Naive thymus-derived CD4-positive, alpha-beta T cell (primary cell): ENCODE data around the gene UCK1. TPM values are rescaled to one million over a fixed set of nuclear protein-coding genes. Genes with fewer than 3 reads are reported as not detected.

ENCODE experiments used
- ATAC-seq: fragments of 150-1000 bp; cut with Tn5 transposase; 2 replicates; pipeline ENCODE4 v1.10.0; 2021; ENCODE audit warnings: mild to moderate bottlenecking, moderate library complexity
- CTCF ChIA-PET: fragments of 350-600 bp; sonication (Branson Sonifier 250); formaldehyde crosslinking; loops from one replicate; lab custom pipeline; 2021; ENCODE audit warnings: antibody characterized with exemption; lab: Charles Lee
- POLR2A ChIA-PET: fragments of 350-600 bp; sonication (Branson Sonifier 250); formaldehyde crosslinking; loops from one replicate; lab custom pipeline; 2021; ENCODE audit warnings: antibody characterized with exemption, inconsistent platforms; lab: Charles Lee
- DNase-seq, 9 donors: peaks; one replicate each; pipeline versions ENCODE4 v3.0.0 to v3.0.0-alpha.2; 2020 to 2022; ENCODE audit warnings: mixed read lengths in 1 of 9
- H3K27ac ChIP-seq: one replicate; pipeline ENCODE4 v1.7.0; 2013; ENCODE audit warnings: mild to moderate bottlenecking, low read depth, low read length, moderate library complexity
- H3K27me3 ChIP-seq, 2 donors: one replicate each; pipeline ENCODE4 v1.7.0; 2013; ENCODE audit warnings: low read length in 2 of 2, mild to moderate bottlenecking in 2 of 2, moderate library complexity in 2 of 2; ENCODE audit not compliant: control insufficient read depth in 2 of 2, insufficient read depth in 2 of 2
- H3K36me3 ChIP-seq, 3 experiments: 1 replicate in 2 of 3; 2 replicates in 1 of 3; pipeline ENCODE4 v1.7.0; 2013; ENCODE audit warnings: low read length in 3 of 3, mild to moderate bottlenecking in 3 of 3, moderate library complexity in 1 of 3; ENCODE audit not compliant: insufficient read depth in 3 of 3, control insufficient read depth in 2 of 3
- H3K4me1 ChIP-seq, 2 donors: one replicate each; pipeline ENCODE4 v1.7.0; 2013; ENCODE audit warnings: low read length in 2 of 2, mild to moderate bottlenecking in 2 of 2, moderate library complexity in 1 of 2; ENCODE audit not compliant: control insufficient read depth in 2 of 2, insufficient read depth in 2 of 2
- H3K4me3 ChIP-seq: 2 replicates; pipeline ENCODE4 v1.7.0; 2013; ENCODE audit warnings: mild to moderate bottlenecking, low read length
- H3K9me3 ChIP-seq, 3 experiments: 1 replicate in 2 of 3; 2 replicates in 1 of 3; pipeline ENCODE4 v1.7.0; 2013; ENCODE audit warnings: low read length in 3 of 3; ENCODE audit not compliant: control insufficient read depth in 2 of 3
- H3K27ac Mint-ChIP-seq, 9 donors: one replicate each; pipeline ENCODE4 v1.8.0; 2020 to 2022; ENCODE audit warnings: mixed read lengths in 9 of 9, mild to moderate bottlenecking in 8 of 9, moderate library complexity in 5 of 9, inconsistent platforms in 2 of 9
- H3K27me3 Mint-ChIP-seq, 5 donors: one replicate each; pipeline ENCODE4 v1.8.0; 2021 to 2022; ENCODE audit warnings: mixed read lengths in 5 of 5, mild to moderate bottlenecking in 1 of 5
- H3K36me3 Mint-ChIP-seq, 5 donors: one replicate each; pipeline ENCODE4 v1.8.0; 2020 to 2022; ENCODE audit warnings: mixed read lengths in 5 of 5, mild to moderate bottlenecking in 3 of 5, inconsistent platforms in 1 of 5
- H3K4me1 Mint-ChIP-seq, 7 donors: one replicate each; pipeline ENCODE4 v1.8.0; 2020 to 2022; ENCODE audit warnings: mixed read lengths in 7 of 7, mild to moderate bottlenecking in 3 of 7, inconsistent platforms in 1 of 7
- H3K4me3 Mint-ChIP-seq, 10 donors: one replicate each; pipeline ENCODE4 v1.8.0; 2020 to 2022; ENCODE audit warnings: mild to moderate bottlenecking in 10 of 10, mixed read lengths in 10 of 10, moderate library complexity in 6 of 10, inconsistent platforms in 2 of 10
- H3K9me3 Mint-ChIP-seq, 11 donors: one replicate each; pipeline ENCODE4 v1.8.0; 2020 to 2022; ENCODE audit warnings: mixed read lengths in 11 of 11, mild to moderate bottlenecking in 4 of 11, inconsistent platforms in 1 of 11, moderate library complexity in 1 of 11
- intact Hi-C, 2 donors: fragments of 100-400 bp; cut with micrococcal nuclease; formaldehyde crosslinking; loops; one replicate each; pipeline ENCODE4 v1.15.1; 2023
- polyA plus RNA-seq, 2 donors: library from polyadenylated mRNA; unstranded; fragments of 300-500 nt; fragmentation: Illumina TruSeq; gene quantifications; one replicate each; pipeline ENCODE4 v1.2.3, GENCODE V29; 2021
- total RNA-seq, 6 experiments: library from RNA in 5 of 6; stranded (reverse) in 5 of 6; gene quantifications; 1 replicate in 5 of 6; 2 replicates in 1 of 6; pipeline ENCODE4 v1.2.3 and lab custom pipeline; 2021 to 2026

Gene UCK1
- total and polyA plus RNA-seq, 7 experiments from 2014 or later = 21.2 to 40.1 (median 29.3) TPM

- Histone ChIP-seq H3K27ac (no peak overlapping the region), H3K27me3 (no peaks in the 10 kb centered on the region), H3K36me3 (peaks cover 0 to 92% (median 31%) of the 10 kb centered on the region in 3 experiments), H3K4me1 (peaks cover 6 to 10% of the 10 kb centered on the region in 2 donors), H3K4me3 (no peak overlapping the region), H3K9me3 (no peaks in the 10 kb centered on the region)
- no peaks in the 10 kb centered on the region for H3K9me3 Mint-ChIP-seq
- no peak for ATAC-seq
- H3K27ac Mint-ChIP-seq = no peak overlapping the region
- no peak overlapping the region for H3K4me3 Mint-ChIP-seq
- peaks cover 4 to 29% (median 6%) of the 10 kb centered on the region in 5 donors for H3K36me3 Mint-ChIP-seq
- intact Hi-C loops = no loop called here
- no peak for DNase-seq
- POLR2A ChIA-PET = interaction anchor here (0.7 kb wide), 1 partner anchor 13 kb away, joined by 3 read pairs; no protein-coding TSS in a partner anchor
- H3K4me1 Mint-ChIP-seq = peaks cover 7 to 21% (median 14%) of the 10 kb centered on the region in 7 donors
- no peaks in the 10 kb centered on the region for H3K27me3 Mint-ChIP-seq
- CTCF ChIA-PET = interaction anchor here (0.6 to 0.8 kb wide), 2 partner anchors 176 to 303 kb away, joined by 3 to 4 read pairs; no protein-coding TSS in a partner anchor
These were observed 5.2 kb downstream of the UCK1 start for GRCh38 chr9:131525643-131526565.

DNA sequence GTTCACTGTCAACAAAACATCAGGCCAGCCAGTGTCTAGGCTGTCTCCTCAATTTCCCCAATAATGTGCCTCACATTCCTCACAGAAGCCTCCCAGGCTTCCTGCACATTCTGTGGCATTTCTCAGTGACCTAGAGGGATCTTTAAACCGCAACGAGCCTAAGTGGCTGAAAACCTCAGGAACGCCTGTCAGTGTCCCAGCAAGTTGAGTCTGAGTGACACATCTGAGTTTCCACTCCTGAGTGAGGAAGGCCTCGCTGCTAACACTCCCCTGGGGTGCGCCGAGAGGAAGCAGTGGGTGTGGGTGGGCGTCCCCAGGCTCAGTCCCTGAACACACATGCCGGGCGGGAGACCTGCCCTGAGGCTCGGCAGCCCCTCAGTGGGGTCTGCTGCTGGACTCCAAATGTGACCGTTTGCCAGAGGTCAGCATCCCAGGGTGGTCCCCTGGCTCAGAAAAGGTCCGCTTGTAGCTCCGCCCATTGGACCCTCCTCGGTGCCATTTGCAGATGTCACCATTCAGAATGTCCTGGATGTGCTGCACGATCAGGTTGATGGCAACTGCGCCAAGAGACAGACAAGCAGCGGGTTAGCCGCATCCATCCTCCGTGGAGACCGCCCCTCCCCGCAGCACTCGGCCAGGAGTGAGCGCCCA is 6.3 kb downstream of the UCK1 start:
- Mint-ChIP-seq H3K9me3 (no peaks in the 10 kb centered on the region), H3K4me3 (peak overlapping the region in 1 of 10 donors; percentile 48), H3K27ac (peak overlapping the region in 2 of 9 donors; percentile 48 to 67), H3K27me3 (no peaks in the 10 kb centered on the region), H3K36me3 (peaks cover 4 to 36% (median 6%) of the 10 kb centered on the region in 5 donors), H3K4me1 (peaks cover 4 to 14% (median 12%) of the 10 kb centered on the region in 7 donors)
- Histone ChIP-seq H3K27ac (no peak overlapping the region), H3K4me1 (peaks cover under 1 to 4% of the 10 kb centered on the region in 2 donors), H3K36me3 (peaks cover 0 to 100% (median 33%) of the 10 kb centered on the region in 3 experiments), H3K9me3 (no peaks in the 10 kb centered on the region), H3K27me3 (no peaks in the 10 kb centered on the region), H3K4me3 (no peak overlapping the region)
- ChIA-PET POLR2A (no interaction called here), CTCF (interaction anchor here (0.6 to 0.8 kb wide), 2 partner anchors 175 to 302 kb away, joined by 3 to 4 read pairs; no protein-coding TSS in a partner anchor)
- intact Hi-C loops = no loop called here
- DNase-seq (no peak), ATAC-seq (no peak)

DNA sequence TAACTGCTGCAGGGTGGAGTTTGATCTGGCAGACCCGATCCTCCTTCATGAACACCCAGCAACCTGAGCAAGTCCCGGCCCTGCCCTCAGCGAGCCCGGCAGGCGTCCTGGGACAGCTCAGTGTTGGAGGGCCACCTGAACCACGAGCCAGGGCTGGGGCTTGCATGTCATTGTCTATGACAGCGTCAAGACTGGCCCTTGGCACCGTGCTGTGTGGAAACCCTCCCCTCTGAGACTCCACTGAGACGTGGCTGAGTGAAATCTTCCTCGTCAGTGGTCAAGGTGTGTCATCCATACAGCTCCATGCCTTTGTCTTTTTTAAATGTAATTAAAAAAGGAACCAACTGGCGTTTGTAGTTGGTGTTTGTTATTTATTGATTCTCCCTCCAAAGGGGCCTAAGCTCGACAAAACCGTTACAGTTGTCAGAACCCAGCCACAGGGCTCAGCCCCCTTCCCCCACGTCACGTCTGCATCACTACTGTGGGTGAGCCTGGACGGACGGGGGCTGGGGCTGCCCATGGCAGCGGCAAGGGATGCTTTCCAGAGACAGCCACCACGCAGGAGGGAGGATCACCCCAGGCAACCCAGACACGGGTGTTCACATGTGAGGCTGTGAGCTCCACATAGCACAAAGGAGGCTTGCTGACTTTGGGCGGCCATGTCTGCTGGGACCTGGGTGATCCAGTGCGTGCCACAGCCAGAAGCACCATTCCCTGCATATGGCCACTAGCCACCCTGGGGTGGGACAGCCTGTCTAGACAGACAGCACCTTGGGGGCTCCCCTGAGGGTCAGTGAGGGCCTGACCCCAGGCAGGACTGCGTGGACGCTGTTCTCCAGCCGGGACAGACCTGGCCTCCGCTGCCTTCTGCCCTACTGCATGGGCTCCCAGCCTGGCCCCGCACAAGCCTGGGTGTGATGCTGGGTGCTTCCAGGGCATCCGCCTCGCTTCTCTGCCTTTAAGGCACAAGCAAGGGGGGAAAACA is 7.3 kb downstream of the UCK1 start:
- no peak for ATAC-seq
- ChIA-PET POLR2A (interaction anchor here (0.6 kb wide), 1 partner anchor 19 kb away, joined by 4 read pairs; no protein-coding TSS in a partner anchor), CTCF (no interaction called here)
- no peak for DNase-seq
- Histone ChIP-seq H3K4me1 (no peaks in the 10 kb centered on the region), H3K9me3 (no peaks in the 10 kb centered on the region), H3K4me3 (no peak overlapping the region), H3K27me3 (no peaks in the 10 kb centered on the region), H3K27ac (no peak overlapping the region), H3K36me3 (peaks cover 7 to 100% (median 35%) of the 10 kb centered on the region in 3 experiments)
- Mint-ChIP-seq H3K4me1 (peaks cover 0 to 8% (median 7%) of the 10 kb centered on the region in 7 donors), H3K27ac (peak overlapping the region in 3 of 9 donors; percentile 28 to 65 (median 30)), H3K4me3 (no peak overlapping the region), H3K9me3 (no peaks in the 10 kb centered on the region), H3K27me3 (no peaks in the 10 kb centered on the region), H3K36me3 (peaks cover 5 to 46% (median 9%) of the 10 kb centered on the region in 5 donors)
- intact Hi-C loops = no loop called here

GRCh38 chr9:131523086-131523388 is 8.0 kb downstream of the UCK1 start:
- no peak overlapping the region for H3K27ac Mint-ChIP-seq
- H3K36me3 ChIP-seq = peaks cover 7 to 100% (median 41%) of the 10 kb centered on the region in 3 experiments
- ATAC-seq (no peak), DNase-seq (no peak)
- H3K27me3 Mint-ChIP-seq = no peaks in the 10 kb centered on the region
- H3K4me3 ChIP-seq = no peak overlapping the region
- H3K9me3 ChIP-seq = no peaks in the 10 kb centered on the region
- peaks cover 0 to 2% (median under 1%) of the 10 kb centered on the region in 7 donors for H3K4me1 Mint-ChIP-seq
- CTCF ChIA-PET = no interaction called here
- intact Hi-C loops = no loop called here
- no peaks in the 10 kb centered on the region for H3K9me3 Mint-ChIP-seq
- H3K4me1 ChIP-seq = no peaks in the 10 kb centered on the region
- POLR2A ChIA-PET = no interaction called here
- no peak overlapping the region for H3K27ac ChIP-seq
- no peak overlapping the region for H3K4me3 Mint-ChIP-seq
- no peaks in the 10 kb centered on the region for H3K27me3 ChIP-seq
- peaks cover 5 to 48% (median 10%) of the 10 kb centered on the region in 5 donors for H3K36me3 Mint-ChIP-seq

DNA sequence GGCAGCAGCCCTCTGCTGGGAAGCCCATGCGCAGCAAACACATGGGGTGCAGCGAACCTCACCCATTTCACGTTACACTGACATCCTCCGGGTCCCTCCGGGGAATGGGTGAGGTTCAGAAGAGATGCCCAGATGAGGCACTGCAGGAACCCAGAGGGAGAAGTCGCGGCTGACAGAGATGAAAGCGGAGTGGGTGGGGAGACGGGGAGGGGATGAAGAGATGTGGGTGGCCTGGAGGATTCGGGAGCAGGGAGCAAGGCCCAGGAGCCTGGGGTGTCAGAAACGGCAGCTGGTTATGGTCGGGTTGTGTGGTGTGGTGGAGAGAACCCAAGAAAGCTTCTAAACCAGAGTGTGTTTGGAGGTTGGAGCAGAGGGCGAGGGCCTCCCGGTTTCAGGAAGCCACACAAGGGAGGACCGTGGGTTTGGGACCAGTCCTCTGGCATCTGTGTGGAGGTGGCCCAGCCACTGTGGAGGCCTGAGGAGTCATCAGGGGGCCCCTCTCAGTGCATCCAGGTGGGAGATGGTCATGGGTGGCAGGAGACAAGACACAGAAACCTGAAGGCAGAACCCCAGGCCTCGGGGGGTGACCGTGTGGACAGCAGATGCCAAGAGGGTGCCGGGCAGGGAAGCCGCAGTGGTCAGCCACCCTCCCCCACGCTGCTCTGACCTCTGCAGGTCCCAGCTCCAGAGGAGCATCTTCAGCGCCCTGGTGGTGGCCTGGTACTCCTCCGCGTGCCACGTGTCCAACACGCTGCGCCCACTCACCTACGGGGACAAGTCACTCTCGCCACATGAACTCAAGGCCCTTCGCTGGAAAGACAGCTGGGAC is 8.6 kb downstream of the UCK1 start:
- H3K4me3 Mint-ChIP-seq = no peak overlapping the region
- intact Hi-C loops = no loop called here
- CTCF ChIA-PET = no interaction called here
- peak overlapping the region in 1 of 9 donors; percentile 62 for H3K27ac Mint-ChIP-seq
- H3K36me3 Mint-ChIP-seq = peaks cover 5 to 54% (median 10%) of the 10 kb centered on the region in 5 donors
- H3K27me3 Mint-ChIP-seq = no peaks in the 10 kb centered on the region
- no peak overlapping the region for H3K4me3 ChIP-seq
- ATAC-seq = no peak
- peaks cover 0 to 1% (median 0%) of the 10 kb centered on the region in 7 donors for H3K4me1 Mint-ChIP-seq
- no peak overlapping the region for H3K27ac ChIP-seq
- no peaks in the 10 kb centered on the region for H3K9me3 ChIP-seq
- no peaks in the 10 kb centered on the region for H3K4me1 ChIP-seq
- no peaks in the 10 kb centered on the region for H3K27me3 ChIP-seq
- H3K36me3 ChIP-seq = peaks cover 7 to 100% (median 41%) of the 10 kb centered on the region in 3 experiments
- no peaks in the 10 kb centered on the region for H3K9me3 Mint-ChIP-seq
- no peak for DNase-seq
- POLR2A ChIA-PET = no interaction called here
